Activated T-helper 9 cell treated with anti-CD3 and anti-CD28 coated beads, Interleukin-2, amount 50 U/mL, for 16 hours (primary cell): Measurements from ENCODE around the gene HNF1B.
"Not testable (repeated sequence)": the region's sequence is repeated elsewhere in the genome, so short reads cannot be mapped to it uniquely, and the experiment has no call there.

Experiments used
- DNase-seq: peaks from one replicate; pipeline ENCODE4 v3.0.0-alpha.2; 2020; ENCODE audit warnings: low read depth

The HNF1B gene, protein sequence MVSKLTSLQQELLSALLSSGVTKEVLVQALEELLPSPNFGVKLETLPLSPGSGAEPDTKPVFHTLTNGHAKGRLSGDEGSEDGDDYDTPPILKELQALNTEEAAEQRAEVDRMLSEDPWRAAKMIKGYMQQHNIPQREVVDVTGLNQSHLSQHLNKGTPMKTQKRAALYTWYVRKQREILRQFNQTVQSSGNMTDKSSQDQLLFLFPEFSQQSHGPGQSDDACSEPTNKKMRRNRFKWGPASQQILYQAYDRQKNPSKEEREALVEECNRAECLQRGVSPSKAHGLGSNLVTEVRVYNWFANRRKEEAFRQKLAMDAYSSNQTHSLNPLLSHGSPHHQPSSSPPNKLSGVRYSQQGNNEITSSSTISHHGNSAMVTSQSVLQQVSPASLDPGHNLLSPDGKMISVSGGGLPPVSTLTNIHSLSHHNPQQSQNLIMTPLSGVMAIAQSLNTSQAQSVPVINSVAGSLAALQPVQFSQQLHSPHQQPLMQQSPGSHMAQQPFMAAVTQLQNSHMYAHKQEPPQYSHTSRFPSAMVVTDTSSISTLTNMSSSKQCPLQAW

DNA sequence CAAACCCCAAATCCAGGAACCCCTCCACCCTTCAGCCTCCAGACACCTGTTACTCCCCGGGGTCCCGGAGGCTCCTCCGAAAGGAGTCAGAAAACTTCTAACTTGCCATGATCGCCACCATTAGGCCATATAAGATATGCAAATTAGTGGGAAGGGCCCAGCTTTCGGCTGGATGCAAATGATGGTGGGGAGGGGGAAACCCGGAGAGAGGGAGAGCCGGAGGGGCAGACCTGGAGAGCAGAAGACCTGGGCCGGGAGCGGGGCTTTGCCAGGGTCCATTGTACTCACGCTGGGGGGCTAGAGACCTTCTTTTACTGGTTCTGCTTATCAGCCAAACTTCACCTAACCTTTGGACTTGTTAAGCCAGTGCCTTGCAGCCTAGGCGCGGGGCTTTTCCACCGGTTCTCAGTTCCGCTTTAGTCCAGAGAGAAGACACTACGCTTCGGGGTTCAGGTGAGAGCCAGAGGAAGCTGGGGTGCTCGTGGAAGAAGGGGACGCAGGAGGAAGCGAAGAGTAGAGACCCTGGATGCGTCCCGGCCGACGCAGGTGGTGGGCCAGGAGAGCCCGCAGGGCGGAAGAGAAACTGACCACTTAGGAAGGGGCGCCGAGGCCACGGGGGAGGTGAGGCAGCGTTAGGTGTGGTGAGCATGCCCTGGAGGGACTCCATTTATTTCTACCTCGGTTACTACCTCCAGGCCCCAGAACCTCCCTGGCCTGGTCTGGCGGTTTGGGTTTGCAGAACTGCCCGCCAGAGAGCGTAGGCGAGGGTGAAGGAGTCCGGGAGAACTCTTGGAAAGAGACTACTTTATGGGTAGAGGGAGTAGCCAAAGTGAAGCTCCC, at the start of gene HNF1B:
Gene HNF1B, minus strand, starts transcription at position 99 of the 840 bp plus-strand sequence. CDS start 175 bp downstream, outside the sequence.
- no peak for DNase-seq

DNA sequence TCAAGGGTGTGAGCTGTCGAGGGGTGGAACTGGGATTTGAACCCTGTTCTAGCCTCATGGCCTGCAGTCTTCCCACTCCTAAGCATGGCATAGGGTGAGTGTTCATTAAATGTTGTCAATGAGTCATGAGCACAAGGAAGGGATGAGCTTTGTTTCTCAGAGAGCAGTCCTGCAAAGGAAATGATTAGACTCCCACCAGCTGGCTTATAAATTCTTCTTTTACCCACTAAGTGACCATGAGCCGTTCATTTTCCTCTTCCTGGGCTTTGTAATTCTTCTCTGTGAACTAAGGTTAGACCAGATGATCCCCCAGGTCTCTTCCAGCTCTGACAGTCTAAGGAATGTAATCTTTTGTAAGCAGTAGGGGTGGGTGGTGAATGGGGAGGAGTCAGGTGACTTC, 47.9 kb upstream of the HNF1B start:
- no peak for DNase-seq

DNA sequence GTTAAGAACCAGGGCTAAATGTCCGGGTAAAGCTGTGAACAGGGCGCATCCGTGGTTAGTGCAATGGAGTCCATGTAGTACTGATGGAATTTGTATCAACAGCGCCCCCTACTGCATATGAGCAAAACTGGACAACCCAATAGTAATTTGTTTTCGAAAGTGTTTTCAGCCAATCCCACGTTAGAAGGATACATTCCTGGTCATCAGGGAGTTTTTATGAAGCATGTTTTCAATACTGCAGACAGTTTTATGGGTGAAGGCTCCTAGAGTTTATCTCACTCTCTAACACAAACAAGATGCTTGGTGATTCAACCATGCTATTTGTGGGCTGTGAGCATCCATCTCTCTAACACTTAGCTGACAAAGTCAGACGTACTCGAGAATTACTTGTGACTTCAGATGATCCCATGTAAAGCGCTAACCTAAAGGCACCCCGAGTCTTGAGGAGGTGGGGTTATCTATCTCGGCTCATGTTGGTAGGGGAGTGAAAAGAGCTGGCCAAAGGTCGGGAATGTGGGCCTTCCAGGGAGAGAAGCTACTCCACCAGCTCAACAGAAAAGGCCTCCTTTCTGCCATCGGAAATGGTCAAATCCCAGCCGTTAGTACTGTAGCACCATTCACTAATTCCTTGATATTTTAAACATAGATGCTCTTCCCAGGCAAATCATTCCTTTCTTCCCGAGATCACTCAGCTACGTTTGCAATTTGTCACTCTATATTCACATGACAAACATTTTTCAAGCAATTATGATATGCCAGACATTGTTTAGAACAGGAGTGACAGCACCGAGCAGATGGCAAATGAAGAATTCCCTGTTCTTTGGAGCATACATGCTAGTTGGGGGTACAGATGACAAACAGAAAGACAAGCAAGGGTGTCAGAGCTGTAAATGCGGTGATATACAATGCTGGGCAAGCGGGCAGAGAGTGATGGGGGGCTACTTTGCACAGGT, 46.9 kb upstream of the HNF1B start:
- no peak for DNase-seq

DNA sequence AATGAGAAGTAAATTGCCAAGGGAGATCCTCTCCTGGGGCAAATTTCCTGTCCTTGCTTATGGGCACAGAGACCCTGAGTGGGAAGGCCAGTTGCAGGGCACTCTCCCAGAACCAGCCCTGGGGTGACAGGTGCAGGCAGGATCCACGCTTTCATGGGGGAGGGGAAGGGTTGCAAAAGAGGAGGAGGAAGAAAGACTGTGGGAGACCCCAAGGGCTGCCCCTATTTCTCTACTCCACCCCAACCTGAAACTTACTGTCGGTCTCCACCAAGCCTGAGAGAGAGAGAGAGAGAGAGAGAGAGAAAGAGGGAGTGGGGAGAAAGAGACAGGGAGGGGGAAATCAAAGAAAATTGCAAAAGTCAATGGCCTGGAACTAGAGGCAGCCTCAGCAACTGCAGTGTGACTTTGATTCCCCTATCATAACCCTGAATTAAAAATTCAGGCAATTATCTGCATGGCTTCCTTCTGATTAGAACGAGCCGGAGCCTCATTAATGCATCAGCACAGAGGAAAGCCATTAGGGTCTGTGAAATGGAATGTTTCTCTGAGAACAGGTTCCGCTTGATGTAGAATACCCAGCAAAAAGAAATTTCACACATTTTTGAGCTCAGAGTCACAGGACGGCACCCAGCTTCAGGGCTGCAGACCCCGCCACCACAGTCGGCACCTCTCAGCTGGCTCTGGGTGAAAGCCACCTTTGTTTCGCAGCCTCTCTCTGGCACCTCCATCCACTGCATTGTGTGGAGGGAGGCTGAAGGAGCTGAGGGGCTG, 45.1 kb upstream of the HNF1B start:
- DNase-seq, result no peak

DNA sequence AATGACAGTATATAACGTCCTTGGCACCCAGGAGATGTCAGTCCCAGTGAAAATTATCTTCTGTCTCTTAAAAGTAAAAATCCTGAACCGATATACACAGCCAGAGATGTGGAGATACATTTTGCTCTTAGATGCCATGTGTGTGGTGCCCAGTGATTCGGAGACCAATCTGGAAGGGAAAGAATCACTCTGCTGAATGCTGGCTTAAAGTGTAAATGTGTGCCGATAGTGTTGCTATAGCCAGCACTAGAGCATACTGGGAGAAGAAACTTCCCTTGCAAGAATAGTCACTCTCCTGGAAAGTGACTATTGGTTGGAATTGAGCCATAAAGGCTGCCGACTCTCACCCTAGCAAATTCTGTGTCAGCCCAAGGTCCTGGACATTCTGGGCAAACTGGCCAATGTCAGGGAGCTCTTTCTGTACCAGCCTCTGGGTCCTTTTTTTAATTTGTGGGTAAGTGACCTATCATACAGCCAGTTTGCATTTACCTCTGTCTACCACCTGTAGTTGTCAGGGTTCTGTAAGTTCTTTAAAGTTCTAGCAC, 44.2 kb upstream of the HNF1B start:
- DNase-seq, result no peak

DNA sequence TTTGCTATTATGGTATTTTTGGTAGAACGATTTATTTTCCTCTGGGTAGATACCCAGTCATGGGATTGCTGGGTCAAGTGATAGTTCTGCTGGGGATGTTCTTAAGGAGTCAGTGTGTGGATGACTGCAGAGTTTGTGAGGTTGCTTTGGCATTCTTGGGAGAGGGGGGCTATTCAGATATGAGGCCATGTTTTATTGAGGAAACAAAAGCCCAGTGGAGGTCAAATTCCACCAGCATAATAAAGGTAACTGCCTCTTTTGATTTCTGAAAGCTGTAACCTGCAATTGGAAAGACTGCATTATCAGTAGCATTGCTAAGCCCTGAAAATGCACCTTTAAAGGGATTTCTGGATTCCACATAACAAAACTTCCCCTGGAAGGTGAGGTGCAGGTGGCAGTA, 43.7 kb upstream of the HNF1B start:
- no peak for DNase-seq

DNA sequence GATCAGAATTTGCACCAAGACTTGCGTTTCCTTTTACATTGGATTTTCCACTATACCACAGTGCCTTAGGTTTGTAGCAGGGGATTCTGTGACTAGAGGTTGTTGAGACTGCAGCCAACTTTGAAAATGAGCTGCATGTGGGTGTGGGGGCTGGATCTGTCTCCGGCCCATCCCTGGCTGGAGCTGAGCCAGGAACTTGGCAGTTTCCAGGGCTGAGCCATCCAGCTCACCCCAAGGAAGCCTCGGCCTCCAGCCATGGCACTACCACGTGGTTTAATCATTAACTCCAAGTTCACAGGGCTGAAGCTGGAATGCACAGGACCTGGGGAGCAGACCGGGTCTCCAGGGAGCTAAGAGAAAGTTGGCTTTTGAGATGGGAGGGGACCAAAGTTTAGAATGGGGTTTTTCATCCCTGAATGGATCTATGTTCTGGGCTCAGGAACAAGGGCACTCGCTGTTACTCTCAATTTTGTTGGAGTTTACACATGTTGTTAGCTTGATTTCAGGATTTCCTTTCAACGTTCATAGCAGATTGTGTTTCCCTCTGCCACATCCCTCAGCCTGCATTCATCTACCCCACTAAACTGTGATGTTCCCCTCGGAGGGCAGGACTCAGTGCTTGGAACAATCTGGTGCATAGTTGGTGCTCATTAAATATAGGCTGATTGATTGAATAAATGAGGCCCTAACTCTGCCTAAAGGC, 42.3 kb upstream of the HNF1B start:
- no peak for DNase-seq

DNA sequence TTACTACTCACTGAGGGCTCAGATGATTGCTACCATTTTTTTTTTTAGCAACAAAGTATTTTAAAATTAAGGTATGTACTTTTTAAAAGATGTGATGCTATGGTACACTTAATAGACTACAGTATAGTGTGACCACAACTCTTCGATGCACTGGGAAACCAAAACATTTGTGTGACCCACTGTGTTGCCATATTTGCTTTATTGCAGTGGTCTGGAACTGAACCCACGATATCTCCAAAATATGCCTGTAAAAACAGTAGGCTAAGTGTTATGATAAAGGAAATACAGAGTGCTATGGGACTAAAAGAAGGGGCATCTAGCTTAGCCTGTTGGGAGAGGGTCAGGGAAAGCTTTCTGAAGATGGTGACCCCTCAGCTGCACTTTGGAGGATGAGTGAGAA, 41.6 kb upstream of the HNF1B start:
- no peak for DNase-seq

DNA sequence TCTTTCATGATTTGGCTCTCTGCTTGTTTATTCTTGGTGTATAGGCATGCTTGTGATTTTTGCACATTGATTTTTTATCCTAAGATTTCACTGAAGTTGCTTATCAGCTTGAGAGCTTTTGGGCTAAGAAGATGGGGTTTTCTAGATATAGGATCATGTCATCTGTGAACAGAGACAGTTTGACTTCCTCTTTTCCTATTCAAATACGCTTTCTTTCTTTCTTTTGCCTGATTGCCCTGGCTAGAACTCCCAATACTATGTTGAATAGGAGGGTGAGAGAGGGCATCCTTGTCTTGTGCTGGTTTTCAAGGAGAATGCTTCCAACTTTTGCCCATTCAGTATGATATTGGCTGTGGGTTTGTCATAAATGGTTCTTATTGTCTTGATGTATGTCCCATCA, 37.6 kb upstream of the HNF1B start:
- DNase-seq, result not testable (repeated sequence)

DNA sequence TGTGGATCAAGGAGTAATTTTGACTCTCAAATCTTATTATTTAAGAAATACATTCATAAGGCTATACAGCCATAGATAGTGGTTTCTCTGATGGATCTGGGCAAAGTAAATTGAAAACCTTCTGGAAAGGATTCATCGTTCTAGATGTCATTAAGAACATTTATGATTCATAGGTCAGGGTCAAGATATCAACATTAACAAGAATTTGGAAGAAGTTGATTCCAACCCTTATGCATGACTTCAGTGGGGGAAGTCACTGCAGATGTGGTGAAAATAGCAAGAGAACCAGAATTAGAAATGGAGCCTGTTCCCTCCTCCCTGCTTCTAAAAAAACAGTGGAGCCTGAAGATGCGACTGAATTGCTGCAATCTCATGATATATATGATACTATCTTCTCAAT, 36.6 kb upstream of the HNF1B start:
- no peak for DNase-seq

DNA sequence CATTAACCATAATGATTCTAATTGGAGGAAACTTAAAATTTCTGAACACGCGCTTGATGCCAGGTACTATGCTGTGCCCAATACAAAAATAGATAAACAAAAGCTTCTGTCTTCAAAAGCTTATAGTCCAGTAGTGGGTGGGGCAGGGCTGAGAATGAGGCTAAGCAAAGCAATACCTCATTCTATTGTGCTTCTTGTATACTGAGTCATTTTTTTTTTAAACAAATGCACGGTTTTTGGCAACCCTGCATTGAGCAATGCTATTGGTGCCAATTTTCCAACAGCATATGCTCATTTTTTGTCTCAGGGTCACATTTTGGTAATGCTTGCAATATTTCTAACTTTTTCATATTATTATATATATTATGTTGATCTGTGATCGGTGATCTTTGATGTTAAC, 34.7 kb upstream of the HNF1B start:
- DNase-seq, result no peak

DNA sequence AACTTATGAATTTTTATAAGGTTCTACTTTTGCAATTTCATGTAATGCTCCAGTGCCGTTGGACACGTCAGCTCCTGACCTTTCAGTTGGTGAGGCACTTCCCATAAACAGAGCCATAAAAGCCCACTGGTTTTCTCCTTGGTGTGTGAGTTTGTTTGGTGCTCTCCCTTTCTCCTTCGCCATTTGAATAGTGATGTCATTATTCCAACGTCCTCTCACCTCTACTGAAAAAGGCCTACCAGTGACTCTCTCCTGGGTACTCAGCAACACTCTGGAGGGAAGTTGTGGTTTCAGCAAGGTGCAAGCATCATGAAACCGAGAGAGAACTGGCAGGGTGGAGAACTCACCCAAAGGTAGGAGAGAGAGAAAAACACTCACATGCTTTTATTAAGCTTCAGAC, 29.6 kb upstream of the HNF1B start:
- DNase-seq, result no peak

DNA sequence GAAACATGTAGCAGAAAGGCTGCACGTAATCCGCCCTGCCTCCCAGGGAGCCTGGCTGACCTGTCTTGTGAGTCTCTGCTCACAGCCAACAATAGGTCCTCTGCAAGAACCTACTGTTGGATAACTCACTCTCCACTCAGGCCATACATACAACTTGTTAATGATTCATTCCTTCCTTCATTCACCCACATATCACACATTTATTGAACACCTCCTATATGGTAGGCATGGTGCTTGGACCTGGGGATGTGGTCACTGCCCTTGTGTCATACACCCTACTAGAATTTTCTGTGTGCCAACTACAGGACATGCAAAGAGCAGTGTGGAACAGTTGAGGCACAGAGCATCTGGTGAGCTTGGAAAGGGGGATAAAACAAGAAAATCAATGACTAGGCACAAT, 28.1 kb upstream of the HNF1B start:
- no peak for DNase-seq

DNA sequence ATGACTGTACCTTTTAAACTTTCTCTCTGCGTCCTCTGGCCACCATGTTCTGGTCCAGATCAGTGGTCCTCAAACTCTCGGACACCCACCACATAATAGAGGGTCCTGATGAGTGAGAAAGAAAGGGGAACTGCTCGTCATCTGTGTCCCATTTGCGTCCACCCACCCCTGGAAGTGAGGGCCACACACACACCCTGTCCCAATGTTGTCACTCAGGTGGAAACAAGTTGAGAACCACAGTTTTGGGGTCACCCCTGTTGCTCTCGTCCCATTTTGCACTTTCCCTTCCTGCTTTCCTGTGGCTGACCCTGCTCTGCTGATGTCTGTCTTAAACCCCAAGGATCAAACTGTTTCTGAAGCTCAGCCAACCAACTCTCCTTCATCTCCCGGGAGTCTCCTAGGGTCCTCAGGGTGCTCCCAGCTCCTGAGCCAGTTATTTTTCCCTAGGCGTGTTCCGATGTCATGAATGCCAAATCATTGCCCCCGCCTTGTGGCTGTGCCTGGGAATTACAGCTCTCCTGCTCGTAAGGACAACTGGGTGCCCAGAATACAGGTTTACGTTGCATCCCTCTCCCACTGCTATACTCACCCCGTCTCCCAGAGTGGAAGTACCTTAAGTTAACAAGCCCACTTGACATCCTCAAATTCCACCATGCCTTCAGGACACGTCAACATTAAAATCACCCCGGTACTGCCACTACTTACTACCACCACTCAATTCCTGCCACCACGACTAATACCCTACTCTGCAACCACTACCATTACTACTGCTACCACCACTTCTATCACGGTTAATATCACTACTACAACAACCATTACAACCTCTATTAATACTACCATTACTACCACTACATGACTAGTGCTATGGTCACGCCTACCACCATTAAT, 26.0 kb upstream of the HNF1B start:
- DNase-seq, result no peak

DNA sequence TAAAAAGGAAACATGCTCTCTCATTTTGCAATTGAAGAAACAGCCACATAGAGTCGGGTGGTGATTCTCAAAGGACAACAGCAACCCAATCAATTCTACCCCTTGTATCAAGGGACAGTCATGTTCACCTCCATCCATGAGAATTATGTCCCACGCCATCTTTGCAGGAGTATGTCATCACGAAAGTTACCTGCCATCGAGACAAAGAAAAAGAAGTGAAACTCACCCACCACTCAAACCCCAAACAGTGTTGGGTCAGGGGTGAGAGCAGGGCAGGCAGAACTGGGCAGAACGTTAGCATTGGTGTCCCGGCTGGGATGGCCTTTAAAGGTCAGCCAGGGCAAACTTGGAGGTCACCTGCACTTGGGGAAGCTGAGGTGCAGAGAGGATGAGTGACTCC, 24.2 kb upstream of the HNF1B start:
- no peak for DNase-seq

DNA sequence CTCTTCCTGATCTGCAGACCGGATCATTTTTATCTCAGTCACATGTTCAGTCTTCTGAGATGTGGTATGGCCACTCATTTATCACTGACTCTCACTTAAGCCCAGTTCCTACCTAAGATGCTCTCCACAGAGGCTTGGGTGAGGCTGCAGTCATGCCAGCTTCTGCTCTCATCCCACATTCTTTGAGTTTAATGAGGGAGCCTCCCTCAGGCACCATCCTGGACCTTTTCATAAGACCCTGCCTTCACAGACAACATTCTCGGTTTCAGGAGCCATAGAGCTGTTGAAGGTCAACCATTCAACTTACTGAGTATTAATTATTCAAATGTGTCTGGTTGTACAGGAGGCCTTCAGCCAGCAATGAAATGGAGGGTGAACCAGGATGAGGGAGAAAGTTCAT, 23.6 kb upstream of the HNF1B start:
- DNase-seq, result no peak

DNA sequence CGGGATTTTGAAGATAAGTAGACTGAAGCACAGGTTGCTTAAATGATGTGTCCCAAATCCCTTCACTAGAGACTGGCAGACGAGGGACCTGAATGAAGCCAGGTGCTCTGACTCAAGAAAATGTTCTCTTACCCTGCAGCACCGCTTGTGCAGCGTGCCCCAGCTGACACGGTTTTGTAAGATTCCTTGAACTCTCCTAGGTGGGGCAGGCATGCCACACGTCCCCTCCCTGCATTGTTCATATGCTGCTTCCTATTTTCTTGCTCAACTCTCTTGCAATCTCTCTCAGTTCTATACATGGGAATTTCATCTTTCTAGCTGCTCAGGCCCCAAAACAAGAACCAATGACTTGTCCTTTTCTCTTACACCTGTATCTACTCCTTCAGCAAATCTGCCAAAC, 22.1 kb upstream of the HNF1B start:
- DNase-seq, result no peak

DNA sequence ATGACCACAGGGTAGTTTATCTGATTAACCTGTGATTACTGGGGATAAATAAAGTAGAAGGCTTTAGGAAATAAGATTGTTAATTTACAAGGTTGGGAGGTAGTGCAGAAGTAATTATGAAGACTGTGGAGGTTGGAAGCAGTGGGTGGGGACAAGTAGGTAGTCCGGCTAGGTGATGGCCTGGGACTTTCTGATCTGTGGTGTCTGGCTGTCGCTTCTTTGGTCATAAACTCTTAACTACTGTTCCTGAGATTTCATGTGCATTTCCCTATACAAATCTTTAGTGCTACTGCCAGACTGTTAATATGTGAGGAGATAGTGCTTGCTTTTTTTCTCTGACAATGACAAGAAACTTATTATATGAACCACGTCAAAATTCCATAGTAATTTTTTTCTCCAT, 19.5 kb upstream of the HNF1B start:
- DNase-seq, result no peak

DNA sequence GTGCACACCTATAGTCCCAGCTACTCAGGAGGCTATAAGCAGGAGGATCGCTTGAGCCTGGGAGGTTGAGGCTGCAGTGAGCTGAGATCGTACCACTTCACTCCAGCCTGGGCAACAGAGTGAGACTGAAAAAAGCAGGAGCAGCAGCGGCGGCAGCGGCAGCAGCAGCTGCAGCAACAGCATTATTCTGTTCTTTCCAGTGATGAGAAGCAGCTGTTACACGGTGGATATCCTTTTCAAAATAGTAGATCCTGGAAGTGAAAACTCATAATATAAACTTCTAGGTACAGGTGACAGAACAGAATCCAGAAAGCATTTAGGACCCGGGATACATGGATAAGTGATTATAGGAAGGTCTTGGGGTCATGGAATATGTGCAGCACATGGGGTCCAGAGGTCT, 17.8 kb upstream of the HNF1B start:
- no peak for DNase-seq
